HG02938 (cell line): Measurements from ENCODE around the gene PBLD.
"Not testable (repeated sequence)": the region's sequence is repeated elsewhere in the genome, so short reads cannot be mapped to it uniquely, and the experiment has no call there.

Experiments used
- ATAC-seq: cut with Tn5 transposase; IDR thresholded peaks from one replicate; pipeline ENCODE4 v1.9.1; 2021; ENCODE audit warnings: mild to moderate bottlenecking, moderate library complexity; ENCODE audit not compliant: unreplicated experiment

PBLD gene

DNA sequence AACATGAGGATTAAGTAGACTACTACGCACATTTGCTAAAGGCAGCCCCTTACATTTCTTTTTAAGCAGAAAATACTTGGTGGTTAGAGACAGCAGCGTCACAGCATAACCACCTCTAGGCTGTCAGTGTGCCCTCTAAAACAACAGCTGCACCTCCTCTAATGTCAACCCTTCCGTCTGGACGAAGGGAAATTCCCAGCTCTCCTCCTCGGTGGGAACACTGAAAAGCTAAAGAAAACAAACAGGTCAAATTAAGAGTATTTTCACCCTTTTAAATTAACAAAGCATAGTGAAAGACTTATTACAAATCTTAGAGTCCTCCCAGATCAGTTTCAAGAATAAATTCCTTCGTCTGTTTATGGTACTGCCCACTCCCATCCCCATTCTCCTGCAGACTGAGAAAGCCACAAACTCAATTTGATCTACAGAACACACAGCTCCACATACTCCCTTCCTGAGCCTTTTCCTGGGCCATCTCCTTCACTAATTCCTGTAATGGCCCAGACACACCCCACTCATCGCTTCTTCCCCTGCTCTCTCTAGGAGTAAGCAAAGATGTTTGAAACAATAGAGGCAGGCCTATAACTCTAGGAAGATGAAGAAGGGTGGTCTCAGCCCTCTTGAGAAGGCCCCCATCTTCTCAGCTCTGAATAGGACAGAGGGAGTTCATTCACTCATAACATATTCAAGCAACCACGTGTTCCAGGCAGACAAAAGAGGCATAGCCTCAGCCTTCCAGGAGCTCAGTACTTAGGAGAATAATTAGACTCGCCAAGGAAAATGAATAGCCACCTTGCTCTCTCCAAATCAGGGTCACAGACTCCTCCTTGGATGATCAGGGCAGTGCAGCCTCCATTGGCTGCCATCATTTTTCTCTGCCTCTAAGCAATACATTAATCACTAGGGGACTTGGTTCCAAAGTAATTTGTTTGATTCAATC lies 48.4 kb downstream of the PBLD start:
- no peak for ATAC-seq

GRCh38 chr10:68280758-68281157 lies 52.0 kb downstream of the PBLD start:
- ATAC-seq, result no peak

GRCh38 chr10:68278906-68279753 lies 53.6 kb downstream of the PBLD start:
- ATAC-seq, result not testable (repeated sequence)

- ATAC-seq, result not testable (repeated sequence)
Observed at GRCh38 chr10:68277814-68278213, 54.9 kb downstream of the PBLD start.

DNA sequence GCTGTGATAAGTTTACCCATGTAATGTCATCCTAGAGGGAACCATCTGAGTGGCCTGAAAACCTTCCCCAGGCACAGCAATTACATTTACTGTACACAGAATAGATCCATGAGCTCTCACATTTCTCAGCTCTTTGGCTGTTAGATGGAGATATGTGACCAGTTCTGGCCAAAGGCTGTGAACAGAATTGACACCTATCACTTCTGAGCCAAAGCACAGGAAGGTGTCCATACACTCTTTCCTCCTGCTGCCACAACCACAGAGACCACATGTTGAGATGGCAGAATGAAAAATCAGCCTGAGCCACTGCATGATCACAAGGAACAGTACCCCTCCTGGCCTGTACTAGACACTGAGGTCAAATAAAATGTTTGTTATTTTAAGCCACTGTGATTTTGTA lies 56.5 kb downstream of the PBLD start:
- ATAC-seq, result no peak

- no peak for ATAC-seq
Observed at GRCh38 chr10:68275600-68276126, 57.1 kb downstream of the PBLD start.

- ATAC-seq, result no peak
Observed at GRCh38 chr10:68272833-68273232, 59.9 kb downstream of the PBLD start.

DNA sequence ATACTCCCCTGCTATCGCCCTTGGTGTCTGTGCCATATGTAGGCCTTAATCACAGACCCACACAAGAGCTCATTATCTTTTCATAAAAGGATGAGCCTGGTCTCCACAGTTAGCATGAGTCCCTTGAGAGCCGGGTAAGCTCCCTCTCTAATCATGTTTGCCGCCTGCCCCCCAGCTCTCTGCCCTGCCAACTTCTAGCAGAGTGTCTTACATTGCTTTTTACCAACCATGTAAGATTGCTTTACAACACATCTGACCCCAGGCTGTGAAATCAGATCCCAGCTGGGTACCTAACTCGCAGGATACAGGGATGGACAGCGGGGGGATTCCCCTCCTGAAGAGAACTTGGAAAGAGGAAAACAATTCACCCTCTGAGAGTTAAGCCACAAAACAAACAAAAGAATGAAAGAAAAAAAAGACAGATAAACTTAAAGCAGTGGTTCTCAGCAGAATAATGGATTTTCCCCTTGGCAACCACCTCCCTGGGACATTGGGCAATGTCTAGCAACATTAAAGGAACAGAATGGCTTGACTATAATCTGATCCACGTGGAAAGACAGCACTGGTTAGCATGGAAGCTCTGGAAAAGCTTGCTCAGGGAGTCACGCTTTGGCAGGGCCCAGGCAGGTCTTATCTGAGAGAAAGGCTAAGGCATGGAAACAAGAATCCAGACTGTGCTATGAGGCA lies 61.4 kb downstream of the PBLD start:
- no peak for ATAC-seq

DNA sequence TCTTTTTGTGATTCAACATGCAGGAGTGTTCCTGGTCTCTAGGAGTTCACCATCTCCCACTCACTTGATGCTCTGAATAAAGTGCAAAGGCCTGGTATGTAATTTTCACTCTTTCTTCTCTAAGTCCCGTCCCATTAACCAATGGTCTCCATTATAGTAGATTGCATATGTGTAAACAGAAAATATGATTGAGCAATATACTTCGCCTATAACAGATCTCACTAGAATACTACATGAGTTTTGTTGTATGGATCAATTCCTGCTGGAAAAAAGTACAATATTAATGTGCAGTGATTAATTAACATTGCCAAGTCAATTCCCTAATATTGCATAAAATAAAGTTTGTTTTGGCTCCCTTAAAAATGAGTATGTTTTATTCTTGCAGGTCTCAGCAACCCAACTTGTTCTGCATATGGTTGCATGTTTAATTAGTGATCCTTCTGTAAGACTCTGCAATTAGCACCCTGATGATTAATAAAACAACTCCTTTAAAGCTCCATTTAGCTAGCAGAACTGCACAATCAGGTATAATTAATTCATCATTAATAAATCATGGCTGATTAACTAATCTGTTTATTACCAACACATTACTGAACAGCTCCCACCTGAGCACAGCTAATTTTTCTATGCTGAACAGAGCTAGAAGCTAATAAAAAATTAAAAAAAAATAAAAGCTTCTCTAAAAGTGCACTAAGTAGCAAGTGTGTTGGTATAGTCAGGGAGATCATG lies 63.0 kb downstream of the PBLD start:
- no peak for ATAC-seq

DNA sequence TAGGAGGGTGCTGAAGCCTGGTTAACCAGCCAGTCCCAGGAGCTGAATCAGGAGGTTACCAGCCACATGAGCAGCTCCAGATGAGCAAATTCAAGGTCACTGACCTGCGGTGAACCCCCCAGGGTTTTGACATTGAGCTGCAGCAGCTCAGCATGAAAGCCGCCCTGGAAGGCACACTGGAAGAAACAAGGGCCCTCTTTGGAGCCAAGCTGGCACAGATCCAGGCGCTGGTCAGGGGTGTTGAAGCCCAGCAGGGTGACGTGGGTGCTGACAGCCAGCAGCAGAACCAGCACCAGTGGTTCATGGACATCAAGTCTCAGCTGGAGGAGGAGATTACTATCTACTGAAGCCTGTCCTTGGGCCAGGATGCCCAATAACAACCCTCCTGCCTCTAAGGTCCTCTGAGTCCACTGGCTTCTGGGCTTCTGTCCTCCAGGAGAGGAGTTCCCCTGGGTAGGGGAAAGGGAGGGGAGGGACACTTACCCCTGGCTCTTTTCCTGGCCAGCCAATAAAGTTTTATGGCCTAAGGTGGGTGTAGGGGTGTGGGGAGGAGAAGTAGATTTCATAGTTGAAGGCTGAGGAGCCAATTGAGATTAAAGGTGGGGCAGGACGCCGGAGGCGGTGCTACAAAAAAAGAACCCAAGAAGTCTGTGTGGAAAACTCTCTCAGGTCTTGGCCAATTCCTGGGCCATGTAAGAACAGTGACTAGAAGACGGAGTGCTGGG lies 71.4 kb downstream of the PBLD start:
- ATAC-seq, result no peak

DNA sequence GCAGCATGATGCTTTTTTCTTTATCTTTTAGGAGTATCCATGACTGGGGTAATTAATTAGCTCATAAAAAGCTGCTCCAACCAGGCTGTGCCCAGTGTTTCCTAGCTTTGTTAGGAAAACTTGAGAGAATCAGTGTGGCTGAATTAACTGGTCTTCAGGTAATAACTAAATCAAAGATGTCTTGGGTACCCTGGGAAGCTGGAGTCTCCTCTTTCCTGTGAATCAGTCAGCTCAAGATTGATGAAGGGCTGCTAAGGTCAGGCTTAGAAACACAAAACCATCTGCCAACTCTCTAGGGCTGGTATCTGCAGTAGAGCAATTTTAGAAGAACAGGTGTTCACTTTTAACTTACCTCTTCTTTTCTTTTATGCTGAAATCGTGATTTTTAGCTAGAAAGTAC lies 79.4 kb downstream of the PBLD start:
- ATAC-seq, result no peak

DNA sequence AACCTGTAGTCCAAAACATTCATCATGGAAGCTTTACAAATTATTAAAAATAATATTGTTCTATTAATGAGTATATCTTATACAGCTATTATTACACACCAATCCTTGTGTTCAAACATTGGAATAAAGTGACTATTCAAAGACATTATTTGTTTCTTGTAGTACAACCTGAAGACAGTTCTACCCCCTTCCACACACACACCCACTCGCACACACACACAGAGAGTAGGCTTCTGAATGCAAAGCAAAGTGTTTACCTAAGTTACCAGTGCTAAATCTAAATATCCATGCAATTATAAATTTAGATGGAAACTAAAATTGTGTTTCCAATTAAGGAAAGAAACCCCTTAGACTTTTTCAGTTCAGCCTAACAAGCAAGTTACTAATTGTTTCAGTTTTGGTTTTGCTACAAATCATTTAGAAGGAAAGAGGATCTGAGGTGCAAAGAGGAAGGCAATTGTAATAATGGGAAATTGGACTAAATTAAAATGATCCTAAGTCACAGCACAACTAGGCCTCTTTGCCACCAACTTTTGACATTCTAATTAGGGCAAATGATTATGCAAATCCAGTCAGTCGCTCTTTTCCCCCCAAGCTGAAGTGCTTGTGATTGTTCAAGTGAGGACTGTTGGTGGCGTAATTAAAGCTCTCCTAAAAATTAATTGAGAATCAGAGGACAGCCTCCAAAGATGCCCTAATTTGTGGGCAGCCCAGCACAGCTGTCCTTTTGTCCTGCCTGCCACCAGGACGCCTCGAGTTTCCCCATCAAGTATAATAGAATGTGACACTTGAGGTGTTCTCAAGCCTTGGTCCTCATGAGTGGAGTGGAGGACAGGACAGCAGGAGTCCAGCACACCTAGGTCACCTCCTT lies 80.9 kb downstream of the PBLD start:
- ATAC-seq, result no peak

DNA sequence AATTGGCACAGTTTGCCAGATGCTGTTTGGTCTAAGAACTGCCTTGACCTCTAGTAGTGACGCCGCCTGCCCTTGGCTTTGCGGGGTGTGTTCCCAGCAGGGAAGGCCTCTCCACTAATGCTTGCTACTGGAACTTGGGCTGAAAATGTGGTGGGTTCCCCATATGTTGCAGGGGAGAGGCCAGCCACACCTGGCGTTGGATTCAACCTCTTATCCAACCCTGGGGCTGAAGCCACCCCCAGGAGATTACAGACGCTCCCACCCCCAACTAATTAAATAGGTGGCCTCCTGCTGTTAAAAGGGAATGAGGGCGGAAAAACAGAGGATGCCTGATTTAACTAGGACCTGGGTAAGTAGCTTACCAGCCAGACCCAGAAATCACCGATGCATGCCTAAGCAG lies 81.6 kb downstream of the PBLD start:
- ATAC-seq, result no peak

DNA sequence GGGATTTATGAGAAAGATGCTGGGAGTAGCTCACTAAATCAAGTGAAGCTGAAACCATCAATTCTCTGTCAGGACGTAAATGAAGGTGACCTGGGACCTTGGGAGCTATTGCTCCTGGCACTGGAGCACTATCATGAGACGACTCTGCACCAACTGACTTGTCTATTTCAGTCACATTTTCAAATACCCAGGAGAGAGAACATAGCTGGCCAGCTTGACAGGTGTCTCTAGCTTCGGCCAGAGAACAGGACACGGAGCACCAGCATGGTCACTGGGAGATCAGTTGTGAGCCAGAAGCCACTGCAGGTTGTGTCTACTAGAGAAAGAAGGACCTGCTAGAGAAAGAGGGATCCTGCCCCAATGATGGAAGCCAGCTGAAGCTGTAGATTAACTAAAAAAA lies 83.4 kb downstream of the PBLD start:
- no peak for ATAC-seq

- no peak for ATAC-seq
Observed at GRCh38 chr10:68247931-68248330, 84.8 kb downstream of the PBLD start.

DNA sequence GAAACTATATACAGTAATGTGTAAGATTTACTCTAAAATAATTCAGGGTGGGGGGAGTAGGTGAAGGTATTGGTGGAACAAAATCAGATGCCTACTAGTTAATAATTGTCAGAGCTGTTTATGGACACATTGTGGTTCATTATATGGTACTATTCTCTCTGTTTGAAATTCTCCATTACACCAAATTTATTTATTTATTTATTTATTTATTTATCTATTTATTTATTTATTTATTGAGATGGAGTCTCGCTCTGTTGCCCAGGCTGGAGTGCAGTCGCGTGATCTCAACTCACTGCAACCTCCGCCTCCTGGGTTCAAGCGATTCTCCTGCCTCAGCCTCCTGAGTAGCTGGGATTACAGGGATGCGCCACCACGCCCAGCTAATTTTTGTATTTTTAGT lies 86.3 kb downstream of the PBLD start:
- not testable (repeated sequence) for ATAC-seq

GRCh38 chr10:68242051-68242450 lies 90.7 kb downstream of the PBLD start:
- ATAC-seq, result no peak

DNA sequence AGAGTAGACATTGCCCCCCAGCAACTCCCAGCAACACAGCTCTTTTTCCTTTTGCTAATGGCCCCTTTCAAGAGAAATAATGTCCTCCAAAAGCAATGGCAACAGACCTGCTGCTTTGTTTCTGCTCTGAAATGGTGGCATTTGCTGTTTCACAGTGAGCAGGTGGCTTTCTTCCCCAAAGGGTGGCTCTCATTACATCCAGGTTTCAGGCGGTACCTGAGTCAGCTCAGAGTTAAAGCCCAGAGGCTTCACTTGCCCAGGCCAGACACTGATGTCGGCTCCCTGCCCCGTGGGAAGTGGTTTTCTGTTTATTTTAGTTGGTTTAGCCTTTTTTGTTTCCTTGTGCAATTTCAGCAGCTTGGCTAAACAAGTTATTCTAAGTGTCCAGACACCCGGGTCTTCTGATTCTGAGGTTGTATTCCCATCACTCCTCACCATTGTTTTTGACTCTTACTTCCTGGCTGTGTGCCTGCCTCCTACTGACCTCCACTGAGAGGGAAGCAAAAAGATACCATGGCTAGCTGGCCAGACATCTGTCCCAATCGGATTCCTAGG lies 93.1 kb downstream of the PBLD start:
- no peak for ATAC-seq
